PC-9 (cell line): ENCODE measurements around the gene TXNRD1. TPM values are rescaled to one million over a fixed set of nuclear protein-coding genes. Genes with fewer than 3 reads are reported as not detected.

Experiments
- BruUV-seq: library from RNA; stranded (reverse); fragments of 400-500 nt; replicated peaks from 2 replicates; lab custom pipeline; 2021; lab: Mats Ljungman, UMichigan
- CTCF ChIA-PET: fragments of 300-600 bp; sonication (Branson Sonifier 250); formaldehyde crosslinking; loops from one replicate; lab custom pipeline; 2022; ENCODE audit warnings: antibody characterized with exemption; lab: Charles Lee
- POLR2A ChIA-PET: fragments of 300-600 bp; sonication (Branson Sonifier 250); formaldehyde crosslinking; loops from one replicate; lab custom pipeline; 2022; ENCODE audit warnings: antibody characterized with exemption; ENCODE audit not compliant: unreplicated experiment; lab: Charles Lee
- DNase-seq, 2 experiments: peaks; one replicate each; pipeline versions ENCODE4 v3.0.0 to v3.0.0-alpha.2; 2015 to 2022; ENCODE audit warnings: mixed read lengths in 1 of 2
- H2AFZ ChIP-seq: fragments of 200-600 bp; sonication (generic); 2 replicates; pipeline ENCODE4 v1.8.1; 2017; ENCODE audit warnings: antibody characterized with exemption
- H3F3A ChIP-seq: fragments of 200-600 bp; sonication (generic); 2 replicates; pipeline ENCODE4 v1.8.1; 2017; ENCODE audit warnings: antibody characterized with exemption, mild to moderate bottlenecking, low read depth; ENCODE audit not compliant: insufficient read depth
- H3K27ac ChIP-seq: fragments of 200-600 bp; sonication (generic); 2 replicates; pipeline ENCODE4 v1.6.1; 2016; ENCODE audit warnings: mixed run types
- H3K27me3 ChIP-seq: fragments of 200-600 bp; sonication (generic); 2 replicates; pipeline ENCODE4 v1.6.1; 2016; ENCODE audit warnings: low read depth, mixed run types; ENCODE audit not compliant: insufficient read depth
- H3K36me3 ChIP-seq: fragments of 200-600 bp; sonication (generic); 2 replicates; pipeline ENCODE4 v1.6.1; 2016; ENCODE audit warnings: low read depth, mixed run types
- H3K4me1 ChIP-seq: fragments of 200-600 bp; sonication (generic); replicated peaks from 2 replicates; pipeline ENCODE4 v1.6.1; 2016; ENCODE audit warnings: mixed run types; ENCODE audit not compliant: insufficient read depth
- H3K4me2 ChIP-seq: fragments of 200-600 bp; sonication (generic); 2 replicates; pipeline ENCODE4 v1.6.1; 2017; ENCODE audit warnings: mixed run types
- H3K4me3 ChIP-seq: fragments of 200-600 bp; sonication (generic); 2 replicates; pipeline ENCODE4 v1.6.1; 2016; ENCODE audit warnings: mixed run types
- H3K79me2 ChIP-seq: fragments of 200-600 bp; sonication (generic); 2 replicates; pipeline ENCODE4 v1.6.1; 2017; ENCODE audit warnings: low read depth, mixed run types
- H3K9me2 ChIP-seq: fragments of 200-600 bp; sonication (generic); 2 replicates; pipeline ENCODE4 v1.8.1; 2017; ENCODE audit warnings: mild to moderate bottlenecking; ENCODE audit not compliant: insufficient read depth
- H3K9me3 ChIP-seq: fragments of 200-600 bp; sonication (generic); 2 replicates; pipeline ENCODE4 v1.8.1; 2016; ENCODE audit warnings: low read depth; ENCODE audit not compliant: insufficient read depth
- H4K20me1 ChIP-seq: fragments of 200-600 bp; sonication (generic); 2 replicates; pipeline ENCODE4 v1.8.1; 2017; ENCODE audit not compliant: insufficient read depth
- CTCF ChIP-seq: fragments of 200-600 bp; sonication (generic); conservative IDR thresholded peaks from 2 replicates; pipeline ENCODE4 v1.6.1; 2017; ENCODE audit warnings: mixed run types, antibody characterized with exemption, mild to moderate bottlenecking, moderate library complexity
- EZH2 ChIP-seq: fragments of 200-600 bp; sonication (generic); IDR thresholded peaks from 2 replicates; pipeline ENCODE4 v1.8.0; 2017; ENCODE audit warnings: antibody characterized with exemption, low read depth
- intact Hi-C: fragments of 100-400 bp; cut with micrococcal nuclease; formaldehyde crosslinking; loops from one replicate; pipeline ENCODE4 v1.10.0; 2022; ENCODE audit not compliant: unreplicated experiment
- total RNA-seq: library from RNA; stranded (reverse); gene quantifications from 2 replicates; pipeline ENCODE4 v1.2.3, GENCODE V29; 2021

Gene TXNRD1
- total RNA-seq, 1 experiment from 2014 or later = 1,250 TPM

- TF ChIP-seq EZH2 (no peak), CTCF (no peak)
- ChIA-PET CTCF (no interaction called here), POLR2A (no interaction called here)
- Histone ChIP-seq H4K20me1 (no peaks in the 10 kb centered on the region), H3K79me2 (no peaks in the 10 kb centered on the region), H3K4me1 (peaks cover 18% of the 10 kb centered on the region), H3K27ac (no peak overlapping the region), H3K4me2 (no peak overlapping the region), H3K9me2 (no peaks in the 10 kb centered on the region), H3F3A (peaks cover 4% of the 10 kb centered on the region), H2AFZ (no peak overlapping the region), H3K36me3 (no peaks in the 10 kb centered on the region), H3K9me3 (no peaks in the 10 kb centered on the region; the same call in 1 of the 2 replicates), H3K27me3 (no peaks in the 10 kb centered on the region), H3K4me3 (no peak overlapping the region)
- no peak for DNase-seq
- intact Hi-C loops = no loop called here
- no TSS peak for BruUV-seq
Observed at GRCh38 chr12:104183443-104183842, 32.1 kb upstream of the TXNRD1 start.

- Histone ChIP-seq H4K20me1 (no peaks in the 10 kb centered on the region), H3K79me2 (no peaks in the 10 kb centered on the region; the same call in 1 of the 2 replicates), H3K4me2 (no peak overlapping the region), H3K9me2 (no peaks in the 10 kb centered on the region), H3K9me3 (no peaks in the 10 kb centered on the region; the same call in 1 of the 2 replicates), H3K4me1 (peaks cover 3% of the 10 kb centered on the region; the same call in 1 of the 2 replicates), H3F3A (no peaks in the 10 kb centered on the region; the same call in none of the 2 replicates), H3K27me3 (no peaks in the 10 kb centered on the region), H3K36me3 (no peaks in the 10 kb centered on the region), H3K4me3 (no peak overlapping the region), H3K27ac (no peak overlapping the region), H2AFZ (no peak overlapping the region)
- TF ChIP-seq CTCF (no peak), EZH2 (no peak)
- no TSS peak for BruUV-seq
- ChIA-PET POLR2A (no interaction called here), CTCF (no interaction called here)
- intact Hi-C loops = no loop called here
- DNase-seq = no peak
Observed at GRCh38 chr12:104187446-104188155, 28.0 kb upstream of the TXNRD1 start.

- Histone ChIP-seq H3K4me3 (no peak overlapping the region), H3K79me2 (no peaks in the 10 kb centered on the region; the same call in 1 of the 2 replicates), H3F3A (no peaks in the 10 kb centered on the region; the same call in 1 of the 2 replicates), H3K4me1 (no peaks in the 10 kb centered on the region), H4K20me1 (no peaks in the 10 kb centered on the region), H3K4me2 (no peak overlapping the region), H2AFZ (no peak overlapping the region), H3K9me3 (no peaks in the 10 kb centered on the region; the same call in 1 of the 2 replicates), H3K27me3 (no peaks in the 10 kb centered on the region), H3K27ac (no peak overlapping the region), H3K36me3 (no peaks in the 10 kb centered on the region), H3K9me2 (no peaks in the 10 kb centered on the region)
- intact Hi-C loops = no loop called here
- POLR2A ChIA-PET = no interaction called here
- no peak for DNase-seq
- BruUV-seq = no TSS peak
- no peak for TF ChIP-seq EZH2
- TF ChIP-seq CTCF = no peak
- CTCF ChIA-PET = no interaction called here
Observed at GRCh38 chr12:104188534-104188933, 27.0 kb upstream of the TXNRD1 start.
